HCT116 (cell line): ENCODE measurements around the gene OR56B1.
"Not testable (repeated sequence)": the region's sequence is repeated elsewhere in the genome, so short reads cannot be mapped to it uniquely, and the experiment has no call there.

Experiments used
- CEBPB ChIP-seq: IDR thresholded peaks from 2 replicates; pipeline ENCODE4 v1.6.1; 2012; ENCODE audit warnings: low read depth
- EZH2phosphoT487 ChIP-seq: fragments of 200-600 bp; IDR thresholded peaks from 2 replicates; pipeline ENCODE4 v1.6.1; 2018; ENCODE audit warnings: antibody characterized with exemption, borderline replicate concordance
- FOSL1 ChIP-seq: IDR thresholded peaks from 2 replicates; pipeline ENCODE4 v1.6.1; 2012; ENCODE audit warnings: low read depth
- POLR2A ChIP-seq: IDR thresholded peaks from 2 replicates; pipeline ENCODE4 v1.7.0; 2011; ENCODE audit warnings: borderline replicate concordance; ENCODE audit not compliant: insufficient read depth, insufficient read length; ENCODE audit errors: extremely low read depth
- SP1 ChIP-seq: IDR thresholded peaks from 2 replicates; pipeline ENCODE4 v1.6.1; 2012; ENCODE audit warnings: low read depth
- TF ChIP-seq, protein P1 (sequence below), 3 experiments: fragments of 200-600 bp in 1 of 3; sonication (generic) in 1 of 3; IDR thresholded peaks in 2 of 3; conservative IDR thresholded peaks in 1 of 3; 2 replicates each; pipeline ENCODE4 v1.5.1; 2012 to 2017; ENCODE audit warnings: low read depth in 2 of 3, low read length in 2 of 3, antibody characterized with exemption in 1 of 3, borderline replicate concordance in 1 of 3, control low read depth in 1 of 3, mild to moderate bottlenecking in 1 of 3, mixed read lengths in 1 of 3, mixed run types in 1 of 3, moderate library complexity in 1 of 3; ENCODE audit not compliant: insufficient read depth in 1 of 3

DNA sequence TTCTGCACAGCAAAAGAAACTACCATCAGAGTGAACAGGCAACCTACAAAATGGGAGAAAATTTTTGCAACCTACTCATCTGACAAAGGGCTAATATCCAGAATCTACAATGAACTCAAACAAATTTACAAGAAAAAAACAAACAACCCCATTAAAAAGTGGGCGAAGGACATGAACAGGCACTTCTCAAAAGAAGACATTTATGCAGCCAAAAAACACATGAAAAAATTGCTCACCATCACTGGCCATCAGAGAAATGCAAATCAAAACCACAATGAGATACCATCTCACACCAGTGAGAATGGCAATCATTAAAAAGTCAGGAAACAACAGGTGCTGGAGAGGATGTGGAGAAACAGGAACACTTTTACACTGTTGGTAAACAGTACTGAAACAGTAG lies 19.7 kb upstream of the OR56B1 start:
- TF ChIP-seq, protein P1, sequence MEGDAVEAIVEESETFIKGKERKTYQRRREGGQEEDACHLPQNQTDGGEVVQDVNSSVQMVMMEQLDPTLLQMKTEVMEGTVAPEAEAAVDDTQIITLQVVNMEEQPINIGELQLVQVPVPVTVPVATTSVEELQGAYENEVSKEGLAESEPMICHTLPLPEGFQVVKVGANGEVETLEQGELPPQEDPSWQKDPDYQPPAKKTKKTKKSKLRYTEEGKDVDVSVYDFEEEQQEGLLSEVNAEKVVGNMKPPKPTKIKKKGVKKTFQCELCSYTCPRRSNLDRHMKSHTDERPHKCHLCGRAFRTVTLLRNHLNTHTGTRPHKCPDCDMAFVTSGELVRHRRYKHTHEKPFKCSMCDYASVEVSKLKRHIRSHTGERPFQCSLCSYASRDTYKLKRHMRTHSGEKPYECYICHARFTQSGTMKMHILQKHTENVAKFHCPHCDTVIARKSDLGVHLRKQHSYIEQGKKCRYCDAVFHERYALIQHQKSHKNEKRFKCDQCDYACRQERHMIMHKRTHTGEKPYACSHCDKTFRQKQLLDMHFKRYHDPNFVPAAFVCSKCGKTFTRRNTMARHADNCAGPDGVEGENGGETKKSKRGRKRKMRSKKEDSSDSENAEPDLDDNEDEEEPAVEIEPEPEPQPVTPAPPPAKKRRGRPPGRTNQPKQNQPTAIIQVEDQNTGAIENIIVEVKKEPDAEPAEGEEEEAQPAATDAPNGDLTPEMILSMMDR (IDR thresholded peaks at IDR 0.05 in 2 of 3, conservative IDR thresholded peaks at IDR 0.05 in 1 of 3; ENCODE audit: borderline replicate concordance in 1 of 3, insufficient read depth in 1 of 3, low read depth in 2 of 3, low read length in 2 of 3) = not testable (repeated sequence)
- TF ChIP-seq SP1, FOSL1, EZH2phosphoT487, POLR2A, CEBPB: not testable (repeated sequence)
